OCI-LY3 (cell line): Measurements from ENCODE around the gene TGM4.

ENCODE experiments used
- H2AFZ ChIP-seq: fragments of 200-600, 300-600 bp; shearing (Covaris generic); 2 replicates; pipeline ENCODE4 v1.6.0; 2014; ENCODE audit warnings: antibody characterized with exemption, low read depth, low read length
- H3K27ac ChIP-seq: fragments of 200-600, 300-600 bp; sonication (generic); 2 replicates; pipeline ENCODE4 v1.5.1; 2014; ENCODE audit warnings: mild to moderate bottlenecking, low read length, moderate library complexity, mixed read lengths
- H3K27me3 ChIP-seq: fragments of 200-600, 300-600 bp; sonication (generic); 2 replicates; pipeline ENCODE4 v1.6.1; 2014; ENCODE audit warnings: low read depth, low read length, mixed read lengths
- H3K36me3 ChIP-seq: fragments of 200-600, 300-600 bp; sonication (generic); replicated peaks from 2 replicates; pipeline ENCODE3; 2014; ENCODE audit warnings: low read depth, low read length, mixed read lengths
- H3K4me1 ChIP-seq: fragments of 300-600, 200-600 bp; sonication (generic); 2 replicates; pipeline ENCODE4 v1.6.1; 2014; ENCODE audit warnings: low read length, mixed read lengths
- H3K4me2 ChIP-seq: fragments of 200-600, 300-600 bp; sonication (generic); 2 replicates; pipeline ENCODE4 v1.6.1; 2014; ENCODE audit warnings: low read length, mixed read lengths
- H3K4me3 ChIP-seq: fragments of 300-600, 200-600 bp; sonication (generic); 2 replicates; pipeline ENCODE4 v1.5.1; 2014; ENCODE audit warnings: antibody characterized with exemption, mild to moderate bottlenecking, low read length, moderate library complexity
- H3K79me2 ChIP-seq: fragments of 300-600, 200-600 bp; shearing (Covaris generic); 2 replicates; pipeline ENCODE4 v1.6.1; 2014; ENCODE audit warnings: mild to moderate bottlenecking, low read length, mixed read lengths
- H3K9ac ChIP-seq: fragments of 300-600, 200-600 bp; shearing (Covaris generic); 2 replicates; pipeline ENCODE4 v1.6.0; 2014; ENCODE audit warnings: mild to moderate bottlenecking, low read length, moderate library complexity
- H3K9me3 ChIP-seq: fragments of 200-600, 300-600 bp; shearing (Covaris generic); 2 replicates; pipeline ENCODE4 v1.6.1; 2014; ENCODE audit warnings: low read length, mixed read lengths; ENCODE audit not compliant: insufficient read depth
- H4K20me1 ChIP-seq: fragments of 200-600, 300-600 bp; sonication (generic); 2 replicates; pipeline ENCODE4 v1.6.1; 2016; ENCODE audit warnings: low read length, mixed read lengths; ENCODE audit not compliant: insufficient read depth
- CTCF ChIP-seq: fragments of 200-600, 300-600 bp; sonication (generic); IDR thresholded peaks from 2 replicates; pipeline ENCODE4 v1.5.1; 2014; ENCODE audit warnings: antibody characterized with exemption, low read length, low read depth
- EZH2phosphoT487 ChIP-seq: fragments of 200-600 bp; shearing (Covaris generic); IDR thresholded peaks from 2 replicates; pipeline ENCODE4 v1.6.1; 2018; ENCODE audit warnings: antibody characterized with exemption, mixed run types, low read depth

TGM4 gene

GRCh38 chr3:44918087-44918486, 43.7 kb downstream of the TGM4 start:
- peaks cover 3% of the 10 kb centered on the region for H3K36me3 ChIP-seq
- no peak overlapping the region for H3K27ac ChIP-seq
- H3K4me3 ChIP-seq, result no peak overlapping the region

GRCh38 chr3:44918581-44918980, 44.2 kb downstream of the TGM4 start:
- Histone ChIP-seq H4K20me1 (0 out of 2 replicates have a peak, but pooled peaks cover 2% of the 10 kb centered on the region), H3K4me2 (no peak overlapping the region), H2AFZ (no peak overlapping the region), H3K9ac (no peak overlapping the region), H3K79me2 (no peaks in the 10 kb centered on the region), H3K4me1 (no peaks in the 10 kb centered on the region), H3K27me3 (no peaks in the 10 kb centered on the region), H3K4me3 (no peak overlapping the region), H3K27ac (no peak overlapping the region), H3K36me3 (peaks cover 3% of the 10 kb centered on the region), H3K9me3 (no peaks in the 10 kb centered on the region)
- TF ChIP-seq EZH2phosphoT487 (no peak), CTCF (no peak)

More at GRCh38 chr3:44918087-44918486, 43.7 kb downstream of the TGM4 start:
- H3K9me3 ChIP-seq, result no peaks in the 10 kb centered on the region
- H4K20me1 ChIP-seq, result 0 out of 2 replicates have a peak, but pooled peaks cover 3% of the 10 kb centered on the region
- no peak for TF ChIP-seq EZH2phosphoT487
- H3K4me1 ChIP-seq, result no peaks in the 10 kb centered on the region
- H3K79me2 ChIP-seq, result no peaks in the 10 kb centered on the region
- H2AFZ ChIP-seq, result no peak overlapping the region
- no peaks in the 10 kb centered on the region for H3K27me3 ChIP-seq
- H3K4me2 ChIP-seq, result no peak overlapping the region
- H3K9ac ChIP-seq, result no peak overlapping the region

GRCh38 chr3:44920081-44920480, 45.7 kb downstream of the TGM4 start:
- Histone ChIP-seq H3K9ac (no peak overlapping the region), H3K4me2 (no peak overlapping the region), H3K27me3 (no peaks in the 10 kb centered on the region), H3K4me3 (no peak overlapping the region), H2AFZ (no peak overlapping the region), H3K27ac (no peak overlapping the region), H3K36me3 (peaks cover 8% of the 10 kb centered on the region), H3K79me2 (no peaks in the 10 kb centered on the region), H4K20me1 (no peaks in the 10 kb centered on the region), H3K9me3 (no peaks in the 10 kb centered on the region), H3K4me1 (no peaks in the 10 kb centered on the region)
- no peak for TF ChIP-seq CTCF
- TF ChIP-seq EZH2phosphoT487, result no peak

- TF ChIP-seq EZH2phosphoT487, result no peak
- no peak for TF ChIP-seq CTCF
- no peaks in the 10 kb centered on the region for H3K79me2 ChIP-seq
- no peak overlapping the region for H3K27ac ChIP-seq
- no peak overlapping the region for H3K4me2 ChIP-seq
- no peak overlapping the region for H3K4me3 ChIP-seq
- no peaks in the 10 kb centered on the region for H4K20me1 ChIP-seq
- no peaks in the 10 kb centered on the region for H3K9me3 ChIP-seq
- H3K27me3 ChIP-seq, result no peaks in the 10 kb centered on the region
- H3K36me3 ChIP-seq, result peaks cover 22% of the 10 kb centered on the region
- H2AFZ ChIP-seq, result no peak overlapping the region
- H3K4me1 ChIP-seq, result no peaks in the 10 kb centered on the region
- H3K9ac ChIP-seq, result no peak overlapping the region
Observed at GRCh38 chr3:44923632-44924456, 49.4 kb downstream of the TGM4 start.
